GM19240 (cell line): ENCODE results near the gene NDRG2.

Experiments
- DNase-seq: peaks from one replicate; pipeline ENCODE4 v3.0.0; 2011; ENCODE audit warnings: low spot score; ENCODE audit not compliant: insufficient read length

NDRG2 gene

DNA sequence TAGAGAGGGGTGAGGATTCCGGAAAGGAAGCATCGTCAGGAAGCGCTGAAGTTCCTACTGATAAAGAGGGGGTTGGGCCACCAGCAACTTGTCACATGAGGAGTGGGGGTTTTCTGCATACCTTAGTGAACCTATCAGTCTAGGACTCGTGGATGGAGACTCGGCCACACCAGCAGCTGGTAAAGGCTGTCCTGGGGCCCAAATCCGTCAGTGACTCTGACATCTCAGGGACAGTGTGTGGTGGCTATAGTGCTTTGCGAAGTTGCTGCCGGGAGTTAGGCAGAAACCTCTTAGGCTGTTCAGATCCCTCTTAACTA, 53.2 kb downstream of the NDRG2 start:
- no peak for DNase-seq

- peak; percentile 76 for DNase-seq
Measured at GRCh38 chr14:20970983-20971704, 53.7 kb downstream of the NDRG2 start.

DNA sequence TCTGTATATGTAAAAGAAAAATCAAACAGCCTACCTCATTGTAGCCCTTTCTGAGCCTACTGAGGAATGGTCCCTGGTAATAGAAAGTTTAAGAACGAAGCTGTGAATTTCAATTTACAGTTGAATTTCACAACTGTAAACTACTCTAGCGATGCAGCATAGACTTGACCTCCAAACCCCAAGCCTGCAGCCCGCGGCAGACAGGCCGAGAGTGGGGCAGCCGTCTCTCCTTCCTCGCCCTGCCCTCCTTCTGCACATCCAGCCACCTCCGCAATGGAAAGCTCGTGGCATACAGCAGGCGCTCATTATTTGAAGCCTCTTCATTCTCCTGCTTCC, 54.2 kb downstream of the NDRG2 start:
- no peak for DNase-seq

DNA sequence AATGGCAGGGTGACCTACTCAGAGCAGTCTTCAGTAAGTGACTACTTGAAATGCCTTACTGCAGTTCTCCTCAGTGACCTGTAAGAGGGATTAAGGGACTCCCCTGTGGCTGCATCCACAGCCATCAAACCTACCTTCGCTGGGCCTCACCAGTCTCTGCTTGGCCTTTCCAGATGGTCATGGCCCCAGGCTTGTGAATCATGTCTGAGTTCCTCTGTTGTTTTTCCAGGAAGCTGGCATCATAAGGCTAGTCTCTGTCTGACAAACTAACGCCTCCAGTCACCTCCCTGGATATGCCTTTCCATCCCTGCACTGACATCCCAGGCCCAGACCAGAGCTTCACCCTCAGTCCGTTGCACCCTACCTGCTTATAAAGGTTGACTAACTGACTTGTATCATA, 55.5 kb downstream of the NDRG2 start:
- DNase-seq = no peak
